Activated gamma-delta T cell treated with anti-CD3 and anti-CD28 coated beads, Interleukin-2, amount 50 U/mL, for 16 hours (primary cell): ENCODE results near the gene ZNF385D.
"Not testable (repeated sequence)": the region's sequence is repeated elsewhere in the genome, so short reads cannot be mapped to it uniquely, and the experiment has no call there.

Experiments used
- DNase-seq: peaks from one replicate; pipeline ENCODE4 v3.0.0-alpha.2; 2020; ENCODE audit warnings: low read depth

ZNF385D gene

GRCh38 chr3:21446027-21446426 lies 305.0 kb downstream of the ZNF385D start:
- DNase-seq: no peak

- DNase-seq: no peak
These were observed 309.2 kb downstream of the ZNF385D start for GRCh38 chr3:21441821-21442220.

DNA sequence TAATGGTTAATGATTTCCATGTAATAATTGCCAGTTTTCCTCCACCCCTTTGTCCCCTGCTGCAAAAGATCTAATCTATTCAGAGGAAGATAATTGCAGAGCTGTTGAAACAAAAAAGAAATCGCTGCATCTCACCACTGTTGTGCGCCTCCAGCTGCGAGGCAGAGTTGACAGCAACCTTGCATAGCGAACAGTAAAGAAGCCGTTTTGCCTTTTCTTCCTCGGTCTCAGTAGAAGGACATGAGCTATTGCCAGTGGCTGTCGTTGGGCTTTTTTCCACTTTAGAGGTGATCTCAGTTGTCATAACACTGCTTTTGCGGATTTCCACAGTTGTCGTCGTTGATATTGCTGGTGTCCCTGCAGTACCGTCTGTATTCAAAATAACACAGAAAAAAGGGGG lies 314.2 kb downstream of the ZNF385D start:
- DNase-seq: no peak

GRCh38 chr3:21435871-21436270 lies 315.1 kb downstream of the ZNF385D start:
- no peak for DNase-seq

DNA sequence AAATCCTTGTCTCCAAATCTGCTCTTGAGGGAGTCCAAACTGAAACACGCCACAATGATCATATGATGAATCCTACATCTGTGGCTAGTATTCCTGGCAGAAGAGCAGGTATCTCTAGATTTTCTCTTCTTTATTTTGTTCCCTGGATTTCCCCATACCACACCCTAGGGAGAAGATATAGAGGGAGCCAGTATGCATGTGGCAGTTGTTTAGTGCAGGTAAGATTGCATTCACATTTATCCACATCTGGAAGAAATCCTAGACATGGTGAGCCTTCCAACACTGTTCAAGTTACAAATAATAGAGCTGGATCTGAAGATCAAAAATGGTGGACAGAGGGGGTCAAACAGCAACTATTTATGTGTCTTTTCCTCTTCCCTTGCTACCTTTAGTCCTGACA lies 316.7 kb downstream of the ZNF385D start:
- DNase-seq: no peak

- DNase-seq: no peak
These were observed 317.3 kb downstream of the ZNF385D start for GRCh38 chr3:21433751-21434150.

GRCh38 chr3:21426920-21427319 lies 324.1 kb downstream of the ZNF385D start:
- DNase-seq: no peak

GRCh38 chr3:21425715-21426114 lies 325.3 kb downstream of the ZNF385D start:
- DNase-seq: no peak

GRCh38 chr3:21421096-21421495 lies 329.9 kb downstream of the ZNF385D start:
- no peak for DNase-seq

DNA sequence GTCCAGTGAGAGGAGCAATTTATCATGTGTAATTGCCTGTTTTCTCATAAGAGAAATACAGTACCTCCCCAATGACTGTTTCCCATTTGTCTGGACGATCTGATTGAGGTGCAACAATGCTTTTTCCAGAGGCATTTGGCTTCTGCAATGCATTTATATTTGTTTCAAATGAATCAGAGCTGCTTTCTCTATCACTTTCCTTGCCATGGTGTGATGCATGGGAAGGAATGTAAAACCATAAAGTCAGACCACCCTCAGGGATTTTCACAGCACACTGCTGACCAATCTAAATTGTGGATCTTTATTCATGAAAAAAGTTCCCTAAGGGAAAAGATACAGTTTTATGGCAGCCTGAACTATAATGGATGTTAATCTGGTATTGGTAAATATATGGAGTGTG lies 333.0 kb downstream of the ZNF385D start:
- no peak for DNase-seq

GRCh38 chr3:21414506-21414905 lies 336.5 kb downstream of the ZNF385D start:
- DNase-seq: no peak

DNA sequence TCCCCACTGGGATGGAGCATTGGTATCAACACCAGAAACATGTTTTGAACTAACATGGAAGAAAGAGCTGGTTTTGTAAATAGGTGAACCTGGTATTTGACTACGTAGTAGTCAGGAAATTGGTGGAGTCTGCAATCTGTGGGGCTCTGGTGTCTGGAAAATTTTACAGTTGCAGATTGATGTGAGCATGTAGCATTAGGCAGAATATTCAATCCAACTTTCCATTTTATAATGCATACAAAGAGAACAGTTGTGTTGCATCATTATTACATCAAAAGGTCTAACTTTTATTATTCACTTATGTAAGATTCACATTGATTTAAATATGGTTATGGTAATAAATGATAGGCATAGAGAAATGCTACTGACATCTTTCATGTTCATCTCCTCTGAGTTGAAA lies 340.0 kb downstream of the ZNF385D start:
- no peak for DNase-seq

DNA sequence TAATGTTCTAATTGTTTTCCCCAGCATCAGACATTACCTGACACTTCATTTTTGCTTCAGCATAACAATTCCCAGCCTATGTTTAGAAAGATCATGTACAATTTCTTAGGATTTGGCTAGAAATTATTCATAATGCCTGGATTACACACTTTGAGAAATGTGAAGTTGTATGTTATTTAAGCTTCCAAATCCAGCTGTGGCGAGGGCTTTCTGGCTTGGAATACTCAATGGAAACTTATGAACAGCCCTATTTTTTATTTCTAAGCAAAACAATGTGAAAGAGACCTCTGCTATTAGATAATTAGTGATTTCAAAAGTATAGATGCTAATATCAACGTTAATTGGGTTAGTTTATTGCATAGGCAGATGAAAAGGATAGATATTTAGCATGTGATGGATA lies 341.6 kb downstream of the ZNF385D start:
- no peak for DNase-seq

GRCh38 chr3:21407743-21408142 lies 343.3 kb downstream of the ZNF385D start:
- DNase-seq: no peak

- no peak for DNase-seq
These were observed 345.0 kb downstream of the ZNF385D start for GRCh38 chr3:21405671-21406667.

DNA sequence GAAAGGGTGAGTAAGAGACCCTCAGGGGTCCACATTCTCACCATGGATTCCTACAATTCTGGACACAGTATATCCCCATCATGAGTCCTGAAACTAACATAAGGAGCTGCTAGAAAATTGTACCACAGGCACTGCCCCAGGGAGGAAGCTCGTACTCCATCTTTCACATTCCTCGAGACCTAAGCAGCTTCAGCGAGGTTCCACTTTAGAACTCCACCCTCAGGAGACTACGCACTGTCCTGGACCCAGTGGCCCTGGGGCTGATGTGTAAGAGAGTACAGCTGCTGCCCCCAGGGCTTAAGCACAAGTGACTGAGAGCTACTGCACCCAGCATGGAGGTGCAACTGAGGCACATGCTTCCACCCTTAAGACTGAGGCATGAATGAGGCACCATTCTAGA lies 352.5 kb downstream of the ZNF385D start:
- DNase-seq: no peak

DNA sequence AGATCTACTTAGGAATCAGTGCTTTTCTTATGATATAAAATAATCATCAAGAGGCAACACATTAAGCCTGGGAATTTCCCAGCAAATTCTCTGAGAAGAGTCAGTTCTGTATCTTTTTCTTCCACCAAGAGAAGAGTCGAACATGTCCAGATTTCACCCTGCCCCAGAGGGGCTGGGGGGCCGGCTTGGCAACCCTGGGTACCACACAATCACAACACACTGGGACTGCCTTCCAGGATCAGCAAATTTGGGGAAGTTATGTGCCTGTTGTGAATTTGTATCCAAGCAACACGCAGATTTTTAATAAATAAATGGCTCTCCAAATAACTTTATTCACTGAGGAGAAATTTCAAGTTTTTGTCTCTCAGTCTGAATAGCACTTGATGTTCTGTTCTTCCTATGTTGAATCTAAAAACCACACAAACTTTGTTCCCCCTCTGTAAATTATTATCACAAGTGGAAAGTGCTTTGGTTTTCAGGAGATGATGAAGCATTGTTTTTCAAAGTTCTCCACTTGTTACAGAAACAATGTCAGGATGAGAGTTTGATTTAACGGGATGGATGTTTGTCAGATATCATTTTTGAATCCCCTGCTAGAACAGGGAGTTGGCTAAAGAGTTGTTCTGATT lies 357.2 kb downstream of the ZNF385D start:
- DNase-seq: no peak

GRCh38 chr3:21392526-21392925 lies 358.5 kb downstream of the ZNF385D start:
- DNase-seq: no peak

- DNase-seq: no peak
These were observed 360.2 kb downstream of the ZNF385D start for GRCh38 chr3:21390856-21391255.

DNA sequence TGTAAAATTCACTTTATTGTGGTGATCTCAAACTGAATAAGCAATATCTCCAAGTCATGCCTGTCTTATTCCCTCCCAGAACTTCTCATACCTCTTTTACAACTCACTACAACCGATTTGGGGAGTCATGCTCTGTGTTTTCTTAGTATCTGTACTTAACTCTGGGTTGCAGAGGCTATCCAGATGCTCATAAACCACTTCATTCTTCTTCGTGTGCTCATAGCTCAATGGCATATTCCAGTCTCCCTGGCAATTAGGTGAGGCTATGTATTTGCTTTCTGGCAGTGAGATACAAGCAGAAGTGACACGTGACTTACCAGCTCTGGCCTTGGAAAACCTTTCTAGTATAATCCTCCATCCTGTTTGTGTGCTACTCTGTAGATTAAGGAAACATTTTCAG lies 360.9 kb downstream of the ZNF385D start:
- no peak for DNase-seq

DNA sequence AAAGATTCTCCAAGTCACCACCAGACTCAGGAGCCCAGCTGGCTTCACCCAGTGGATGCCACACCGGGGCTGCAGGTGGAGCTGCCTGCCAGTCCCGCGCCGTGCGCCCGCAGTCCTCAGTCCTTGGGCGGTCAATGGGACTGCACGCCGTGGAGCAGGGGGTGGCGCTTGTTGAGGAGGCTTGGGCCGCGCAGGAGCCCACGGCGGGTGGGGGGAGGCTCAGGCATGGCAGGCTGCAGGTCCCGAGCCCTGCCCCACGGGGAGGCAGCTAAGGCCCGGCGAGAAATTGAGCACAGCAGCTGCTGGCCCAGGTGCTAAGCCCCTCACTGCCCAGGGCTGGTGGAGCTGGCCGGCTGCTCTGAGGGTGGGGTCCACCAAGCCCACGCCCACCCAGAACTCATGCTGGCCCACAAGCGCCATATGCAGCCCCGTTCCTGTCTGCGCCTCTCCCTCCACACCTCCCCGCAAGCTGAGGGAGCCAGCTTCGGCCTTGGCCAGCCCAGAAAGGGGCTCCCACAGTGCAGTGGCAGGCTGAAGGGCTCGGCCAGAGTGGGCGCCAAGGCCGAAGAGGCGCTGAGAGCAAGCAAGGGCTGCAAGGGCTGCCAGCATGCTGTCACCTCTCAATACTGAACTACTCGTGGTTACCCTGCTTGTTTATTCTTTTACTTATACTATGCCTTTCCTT lies 363.7 kb downstream of the ZNF385D start:
- DNase-seq: not testable (repeated sequence)

- not testable (repeated sequence) for DNase-seq
These were observed 373.0 kb downstream of the ZNF385D start for GRCh38 chr3:21378036-21378435.
